ENCODE measurements around the gene EIF4H. TPM values are rescaled to one million over a fixed set of nuclear protein-coding genes. Genes with fewer than 3 reads are reported as not detected.
"Not testable (repeated sequence)": the region's sequence is repeated elsewhere in the genome, so short reads cannot be mapped to it uniquely, and the experiment has no call there.

The EIF4H gene
- total RNA-seq, 1 experiment from 2014 or later = 365 TPM

DNA sequence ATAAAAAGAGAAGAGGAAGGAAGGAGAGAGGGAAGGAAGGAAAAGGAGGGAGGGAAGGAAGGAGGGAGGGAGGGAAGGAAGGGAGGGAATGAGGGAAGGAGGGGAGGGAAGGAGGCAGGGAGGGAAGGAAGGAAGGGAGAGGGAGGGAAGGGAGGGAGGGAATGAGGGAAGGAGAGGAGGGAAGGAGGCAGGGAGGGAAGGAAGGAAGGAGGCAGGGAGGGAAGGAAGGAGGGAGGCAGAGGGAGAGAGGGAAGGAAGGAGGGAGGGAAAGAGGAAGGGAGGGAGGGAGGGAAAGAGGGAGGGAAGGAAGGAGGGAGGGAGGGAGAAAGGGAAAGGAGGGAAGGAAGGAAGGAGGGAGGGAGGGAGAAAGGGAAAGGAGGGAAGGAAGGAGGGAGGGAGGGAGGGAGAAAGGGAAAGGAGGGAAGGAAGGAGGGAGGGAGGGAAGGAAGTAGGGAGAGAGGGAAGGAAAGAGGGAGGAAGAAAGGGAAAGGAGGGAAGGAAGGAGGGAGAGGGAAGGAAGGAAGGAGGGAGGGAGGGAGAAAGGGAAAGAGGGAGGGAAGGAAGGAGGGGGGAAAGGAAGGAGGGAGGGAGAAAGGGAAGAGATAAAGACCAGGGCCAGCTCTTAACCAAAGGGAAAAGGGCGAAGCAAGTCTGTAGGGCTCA, 29.9 kb downstream of the EIF4H start:
- Mint-ChIP-seq H3K9me3 (ENCODE audit: unreplicated experiment) (no peaks in the 10 kb centered on the region), H3K4me3 (ENCODE audit: unreplicated experiment) (no peak overlapping the region), H3K27me3 (ENCODE audit: insufficient read depth, unreplicated experiment) (no peaks in the 10 kb centered on the region), H3K36me3 (ENCODE audit: insufficient read depth, unreplicated experiment) (peaks cover 6% of the 10 kb centered on the region), H3K27ac (ENCODE audit: low read depth, unreplicated experiment) (no peak overlapping the region), H3K4me1 (ENCODE audit: insufficient read depth, unreplicated experiment) (peaks cover 1% of the 10 kb centered on the region)
- no TSS peak for BruUV-seq (replicated peaks)
- intact Hi-C loops (cut with micrococcal nuclease) = loop anchor here (1.0 kb wide), 1 partner anchor 338 kb away; no protein-coding TSS in a partner anchor
- CTCF ChIA-PET = interaction anchor here (0.5 to 12.7 kb wide), 13 partner anchors 16 to 340 kb away, joined by 3 to 217 read pairs (median 6); no protein-coding TSS in a partner anchor
- no peak for DNase-seq (ENCODE audit: unreplicated experiment)
- POLR2A ChIA-PET = no interaction called here
- TF ChIP-seq, protein P1, sequence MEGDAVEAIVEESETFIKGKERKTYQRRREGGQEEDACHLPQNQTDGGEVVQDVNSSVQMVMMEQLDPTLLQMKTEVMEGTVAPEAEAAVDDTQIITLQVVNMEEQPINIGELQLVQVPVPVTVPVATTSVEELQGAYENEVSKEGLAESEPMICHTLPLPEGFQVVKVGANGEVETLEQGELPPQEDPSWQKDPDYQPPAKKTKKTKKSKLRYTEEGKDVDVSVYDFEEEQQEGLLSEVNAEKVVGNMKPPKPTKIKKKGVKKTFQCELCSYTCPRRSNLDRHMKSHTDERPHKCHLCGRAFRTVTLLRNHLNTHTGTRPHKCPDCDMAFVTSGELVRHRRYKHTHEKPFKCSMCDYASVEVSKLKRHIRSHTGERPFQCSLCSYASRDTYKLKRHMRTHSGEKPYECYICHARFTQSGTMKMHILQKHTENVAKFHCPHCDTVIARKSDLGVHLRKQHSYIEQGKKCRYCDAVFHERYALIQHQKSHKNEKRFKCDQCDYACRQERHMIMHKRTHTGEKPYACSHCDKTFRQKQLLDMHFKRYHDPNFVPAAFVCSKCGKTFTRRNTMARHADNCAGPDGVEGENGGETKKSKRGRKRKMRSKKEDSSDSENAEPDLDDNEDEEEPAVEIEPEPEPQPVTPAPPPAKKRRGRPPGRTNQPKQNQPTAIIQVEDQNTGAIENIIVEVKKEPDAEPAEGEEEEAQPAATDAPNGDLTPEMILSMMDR (IDR thresholded peaks at IDR 0.05; ENCODE audit: unreplicated experiment) = no peak

DNA sequence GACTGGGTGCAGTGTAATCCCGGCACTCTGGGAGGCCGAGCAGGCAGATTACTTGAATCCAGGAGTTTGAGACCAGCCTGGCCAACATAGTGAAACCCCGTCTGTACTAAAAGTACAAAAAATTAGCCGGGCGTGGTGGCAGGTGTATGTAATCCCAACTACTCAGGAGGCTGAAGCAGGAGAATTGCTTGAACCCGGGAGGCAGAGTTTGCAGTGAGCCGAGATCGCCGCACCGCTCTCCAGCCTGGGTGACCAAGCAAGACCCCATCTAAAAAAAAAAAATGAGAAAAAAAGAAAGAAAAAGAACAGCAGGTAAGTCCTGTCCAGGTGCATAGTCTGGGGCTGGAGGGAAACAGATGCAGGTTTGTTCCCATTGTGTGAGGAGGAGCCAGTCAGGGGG, 31.9 kb downstream of the EIF4H start:
- H3K4me1 Mint-ChIP-seq (ENCODE audit: insufficient read depth, unreplicated experiment); H3K36me3 Mint-ChIP-seq (ENCODE audit: insufficient read depth, unreplicated experiment); H3K9me3 Mint-ChIP-seq (ENCODE audit: unreplicated experiment); H3K4me3 Mint-ChIP-seq (ENCODE audit: unreplicated experiment); BruUV-seq (replicated peaks); DNase-seq (ENCODE audit: unreplicated experiment); H3K27me3 Mint-ChIP-seq (ENCODE audit: insufficient read depth, unreplicated experiment); H3K27ac Mint-ChIP-seq (ENCODE audit: low read depth, unreplicated experiment): not testable (repeated sequence)
- intact Hi-C loops (cut with micrococcal nuclease) = loop anchor here (1.0 to 2.0 kb wide), 2 partner anchors 139 to 188 kb away; no protein-coding TSS in a partner anchor
- CTCF ChIA-PET = interaction anchor here (0.5 to 12.7 kb wide), 54 partner anchors 9 to 466 kb away, joined by 3 to 217 read pairs (median 4); partner anchors contain the start of gene RFC2
- POLR2A ChIA-PET = interaction anchor here (0.6 to 1.5 kb wide), 6 partner anchors 127 to 231 kb away, joined by 3 to 8 read pairs (median 3); no protein-coding TSS in a partner anchor

DNA sequence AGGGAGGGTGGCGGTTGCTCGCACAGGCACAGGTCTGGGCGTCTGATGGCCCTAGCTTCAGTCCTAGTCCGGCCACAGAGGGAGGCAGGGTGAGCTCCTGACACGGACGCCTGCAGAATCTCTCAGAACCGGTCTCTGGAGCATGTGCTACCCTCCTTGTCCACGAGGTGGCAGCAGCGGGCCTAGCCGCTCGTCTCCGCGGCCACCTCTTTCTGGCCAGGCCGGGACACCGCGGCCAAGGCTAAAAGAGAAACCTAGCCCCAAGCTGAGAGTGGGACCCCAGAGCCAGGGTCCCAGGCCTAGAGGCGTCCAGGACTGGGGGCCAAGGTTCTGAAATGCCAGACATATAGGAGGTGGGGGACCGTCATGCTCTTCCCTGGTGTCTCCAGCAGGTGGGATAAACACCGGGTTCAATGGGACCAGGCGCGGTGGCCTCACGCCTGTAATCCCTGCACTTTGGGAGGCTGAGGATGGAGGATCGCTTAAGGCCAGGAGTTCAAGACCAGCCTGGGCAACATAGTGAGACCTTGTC, 32.5 kb downstream of the EIF4H start:
- no peaks in the 10 kb centered on the region for H3K36me3 Mint-ChIP-seq (ENCODE audit: insufficient read depth, unreplicated experiment)
- no peak overlapping the region for H3K27ac Mint-ChIP-seq (ENCODE audit: low read depth, unreplicated experiment)
- intact Hi-C loops (cut with micrococcal nuclease) = loop anchor here (1.0 to 2.0 kb wide), 2 partner anchors 140 to 188 kb away; no protein-coding TSS in a partner anchor
- CTCF ChIA-PET = interaction anchor here (0.5 to 12.7 kb wide), 64 partner anchors 8 to 491 kb away, joined by 3 to 217 read pairs (median 4); partner anchors contain the start of gene RFC2
- peaks cover 10% of the 10 kb centered on the region for H3K4me1 Mint-ChIP-seq (ENCODE audit: insufficient read depth, unreplicated experiment)
- POLR2A ChIA-PET = interaction anchor here (0.6 to 1.5 kb wide), 7 partner anchors 74 to 230 kb away, joined by 3 to 8 read pairs (median 3); no protein-coding TSS in a partner anchor
- no peak overlapping the region for H3K4me3 Mint-ChIP-seq (ENCODE audit: unreplicated experiment)
- H3K9me3 Mint-ChIP-seq (ENCODE audit: unreplicated experiment) = no peaks in the 10 kb centered on the region
- peak; percentile 80 for DNase-seq (ENCODE audit: unreplicated experiment)
- TF ChIP-seq, protein P1 (IDR thresholded peaks at IDR 0.05; ENCODE audit: unreplicated experiment) = peak; percentile 97
- no TSS peak for BruUV-seq (replicated peaks)
- no peaks in the 10 kb centered on the region for H3K27me3 Mint-ChIP-seq (ENCODE audit: insufficient read depth, unreplicated experiment)

DNA sequence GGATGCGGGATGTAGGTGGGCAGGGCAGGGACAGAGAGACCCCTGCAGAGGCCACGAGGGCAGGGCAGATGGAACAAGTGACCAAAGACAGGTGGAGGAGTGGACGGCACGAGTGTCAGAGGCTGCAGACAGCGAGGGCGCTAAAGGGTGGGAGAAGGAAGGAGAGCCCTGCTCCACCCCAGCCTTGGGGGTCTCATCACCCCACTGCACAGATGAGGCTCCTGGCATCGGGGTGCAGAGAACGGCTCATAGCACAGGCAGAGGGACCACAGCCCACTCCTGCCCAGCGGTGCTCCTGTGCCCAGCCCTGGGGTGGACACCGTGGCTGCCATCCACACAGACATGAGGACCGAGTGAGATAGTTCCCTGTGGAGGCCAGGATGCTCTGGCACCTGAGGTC, 33.4 kb downstream of the EIF4H start:
- no peaks in the 10 kb centered on the region for H3K36me3 Mint-ChIP-seq (ENCODE audit: insufficient read depth, unreplicated experiment)
- H3K27me3 Mint-ChIP-seq (ENCODE audit: insufficient read depth, unreplicated experiment) = no peaks in the 10 kb centered on the region
- intact Hi-C loops (cut with micrococcal nuclease) = loop anchor here (2.0 kb wide), 1 partner anchor 141 kb away; no protein-coding TSS in a partner anchor
- ChIA-PET CTCF (interaction anchor here (0.6 to 12.7 kb wide), 26 partner anchors 10 to 460 kb away, joined by 3 to 217 read pairs (median 8); no protein-coding TSS in a partner anchor), POLR2A (interaction anchor here (0.8 kb wide), 1 partner anchor 186 kb away, joined by 4 read pairs; no protein-coding TSS in a partner anchor)
- H3K4me1 Mint-ChIP-seq (ENCODE audit: insufficient read depth, unreplicated experiment) = peaks cover 10% of the 10 kb centered on the region
- no TSS peak for BruUV-seq (replicated peaks)
- H3K4me3 Mint-ChIP-seq (ENCODE audit: unreplicated experiment) = no peak overlapping the region
- H3K27ac Mint-ChIP-seq (ENCODE audit: low read depth, unreplicated experiment) = no peak overlapping the region
- TF ChIP-seq, protein P1 (IDR thresholded peaks at IDR 0.05; ENCODE audit: unreplicated experiment) = no peak
- DNase-seq (ENCODE audit: unreplicated experiment) = no peak
- no peaks in the 10 kb centered on the region for H3K9me3 Mint-ChIP-seq (ENCODE audit: unreplicated experiment)

DNA sequence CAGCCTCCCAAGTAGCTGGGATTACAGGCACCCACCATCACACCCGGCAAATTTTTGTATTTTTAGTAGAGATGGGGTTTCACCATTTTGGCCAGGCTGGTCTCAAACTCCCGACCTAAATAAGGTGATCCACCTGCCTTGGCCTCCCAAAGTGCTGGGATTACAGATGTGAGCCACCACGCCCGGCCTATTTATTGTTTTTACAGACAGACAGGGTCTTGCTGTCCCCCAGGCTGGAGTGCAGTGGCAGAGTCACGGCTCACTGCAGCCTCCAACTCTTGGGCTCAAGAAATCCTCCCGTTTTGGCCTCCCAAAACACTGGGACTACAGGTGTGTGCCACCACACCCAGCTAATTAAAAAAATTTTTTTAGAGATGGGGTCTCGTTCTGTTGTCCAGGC, 34.1 kb downstream of the EIF4H start:
- H3K36me3 Mint-ChIP-seq (ENCODE audit: insufficient read depth, unreplicated experiment); H3K27me3 Mint-ChIP-seq (ENCODE audit: insufficient read depth, unreplicated experiment); intact Hi-C loops (cut with micrococcal nuclease); BruUV-seq (replicated peaks); H3K4me1 Mint-ChIP-seq (ENCODE audit: insufficient read depth, unreplicated experiment); H3K4me3 Mint-ChIP-seq (ENCODE audit: unreplicated experiment); H3K27ac Mint-ChIP-seq (ENCODE audit: low read depth, unreplicated experiment); DNase-seq (ENCODE audit: unreplicated experiment); H3K9me3 Mint-ChIP-seq (ENCODE audit: unreplicated experiment): not testable (repeated sequence)
- ChIA-PET CTCF (interaction anchor here (0.6 to 12.7 kb wide), 9 partner anchors 9 to 310 kb away, joined by 3 to 217 read pairs (median 7); no protein-coding TSS in a partner anchor), POLR2A (interaction anchor here (0.6 to 0.8 kb wide), 2 partner anchors 35 to 185 kb away, joined by 3 to 4 read pairs; no protein-coding TSS in a partner anchor)
